ENCODE data around the gene CALD1.

The CALD1 gene

DNA sequence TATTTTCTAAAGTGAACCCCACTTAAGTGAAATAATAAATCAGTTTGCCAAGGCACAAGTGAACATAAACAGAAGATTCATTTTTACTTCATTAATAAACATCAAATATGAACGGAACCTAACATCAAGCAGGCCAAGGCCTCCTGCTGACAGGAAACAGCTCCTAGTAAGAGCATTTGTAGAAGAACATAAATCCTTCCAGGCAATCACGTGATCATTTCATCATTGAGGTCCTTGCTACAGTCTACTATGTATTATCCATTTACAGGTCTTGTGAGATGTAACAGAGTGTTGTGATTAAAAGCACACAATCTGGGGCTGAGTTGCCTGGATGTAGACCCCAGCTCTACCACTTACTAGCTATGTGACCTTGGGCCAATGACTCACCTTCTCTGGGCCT lies 70.6 kb downstream of the CALD1 start:
- no peaks in the 10 kb centered on the region for H3K27me3 Mint-ChIP-seq
- no peaks in the 10 kb centered on the region for H3K9me3 Mint-ChIP-seq
- peaks cover 40% of the 10 kb centered on the region for H3K4me1 Mint-ChIP-seq
- no peak overlapping the region for H3K27ac Mint-ChIP-seq
- H3K36me3 Mint-ChIP-seq = peaks cover 10% of the 10 kb centered on the region
- no peak overlapping the region for H3K4me3 Mint-ChIP-seq

DNA sequence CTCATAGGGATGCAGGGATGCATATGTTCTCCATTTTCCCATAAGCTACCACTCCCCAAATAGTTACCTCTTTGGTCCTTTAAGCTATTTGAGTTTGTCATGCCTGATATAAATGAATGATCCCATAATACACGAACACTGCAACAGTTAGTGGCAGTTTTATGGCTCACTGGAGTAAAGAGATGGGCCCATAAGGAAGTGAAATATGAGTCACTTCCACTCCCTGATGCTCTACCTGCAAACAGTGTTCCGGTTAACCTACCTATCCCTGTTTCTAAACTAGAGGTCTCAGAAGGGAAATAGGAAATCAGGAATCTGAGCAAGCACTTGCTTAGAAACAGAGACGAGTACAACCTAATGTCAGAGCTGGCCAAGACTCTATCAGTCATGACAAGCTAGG lies 71.7 kb downstream of the CALD1 start:
- Mint-ChIP-seq H3K36me3 (peaks cover 10% of the 10 kb centered on the region), H3K4me1 (peaks cover 41% of the 10 kb centered on the region), H3K4me3 (peak overlapping the region; percentile 8), H3K27me3 (no peaks in the 10 kb centered on the region), H3K27ac (no peak overlapping the region), H3K9me3 (no peaks in the 10 kb centered on the region)

DNA sequence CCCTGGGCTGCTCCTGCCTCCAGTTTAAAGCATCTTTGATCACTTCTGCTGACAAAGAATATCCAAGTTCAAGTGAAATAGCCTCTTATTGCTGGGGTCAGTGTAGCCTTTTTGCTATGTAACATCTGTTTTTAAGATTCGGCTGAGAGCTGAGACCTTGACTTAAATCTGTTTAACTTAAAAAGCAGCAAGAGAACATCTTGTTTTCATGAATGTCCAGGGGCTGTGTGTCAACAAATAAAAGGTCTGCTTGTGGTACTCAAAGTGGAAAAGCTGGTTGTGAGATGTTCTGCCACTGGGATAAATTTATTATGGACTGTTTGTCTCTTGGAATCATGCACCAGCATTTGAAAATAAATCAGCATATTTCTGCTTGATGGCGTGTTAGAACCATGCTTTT lies 73.2 kb downstream of the CALD1 start:
- peaks cover 5% of the 10 kb centered on the region for H3K36me3 Mint-ChIP-seq
- peaks cover 49% of the 10 kb centered on the region for H3K4me1 Mint-ChIP-seq
- H3K9me3 Mint-ChIP-seq = no peaks in the 10 kb centered on the region
- no peak overlapping the region for H3K4me3 Mint-ChIP-seq
- no peaks in the 10 kb centered on the region for H3K27me3 Mint-ChIP-seq
- H3K27ac Mint-ChIP-seq = no peak overlapping the region

DNA sequence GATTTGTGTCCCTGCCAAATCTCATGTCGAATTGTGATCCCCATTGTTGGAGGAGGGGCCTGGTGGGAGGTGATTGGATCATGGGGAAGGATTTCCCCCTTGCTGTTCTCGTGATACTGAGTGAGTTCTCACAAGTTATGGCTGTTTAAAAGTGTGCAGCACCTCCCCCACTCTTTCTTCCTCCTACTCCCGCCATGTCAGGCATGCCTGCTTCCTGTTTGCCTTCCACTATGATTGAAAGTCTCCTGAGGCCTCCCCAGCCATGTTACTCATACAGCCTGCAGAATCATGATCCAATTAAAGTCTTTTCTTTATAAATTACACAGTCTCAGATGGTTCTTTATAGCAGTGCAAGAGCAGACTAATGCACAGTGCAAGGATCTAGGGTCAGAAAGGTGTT lies 75.4 kb downstream of the CALD1 start:
- H3K4me1 Mint-ChIP-seq = peaks cover 52% of the 10 kb centered on the region
- H3K4me3 Mint-ChIP-seq = no peak overlapping the region
- peaks cover 12% of the 10 kb centered on the region for H3K36me3 Mint-ChIP-seq
- H3K9me3 Mint-ChIP-seq = no peaks in the 10 kb centered on the region
- no peaks in the 10 kb centered on the region for H3K27me3 Mint-ChIP-seq
- peak overlapping the region; percentile 15 for H3K27ac Mint-ChIP-seq

DNA sequence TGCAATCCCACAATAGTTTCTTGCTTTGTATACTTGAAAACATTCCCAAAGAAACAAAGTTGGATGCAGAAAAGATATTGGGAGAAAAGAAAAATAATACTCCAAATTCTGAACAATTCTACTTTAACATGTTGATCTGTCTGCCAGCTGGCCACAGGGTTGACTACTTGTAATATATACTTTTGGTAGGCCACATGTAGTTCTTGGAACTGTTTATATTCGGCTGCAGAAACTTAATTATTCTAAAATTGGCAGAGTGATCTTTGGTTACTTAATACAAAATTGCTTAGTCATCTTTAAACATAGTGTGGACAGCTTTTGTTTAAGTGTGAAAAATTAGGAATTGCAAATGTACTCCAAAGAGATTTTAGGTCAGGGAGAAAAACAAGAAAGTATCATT lies 76.0 kb downstream of the CALD1 start:
- Mint-ChIP-seq H3K4me3 (no peak overlapping the region), H3K27ac (peak overlapping the region; percentile 66), H3K36me3 (peaks cover 15% of the 10 kb centered on the region), H3K9me3 (no peaks in the 10 kb centered on the region), H3K27me3 (no peaks in the 10 kb centered on the region), H3K4me1 (peaks cover 49% of the 10 kb centered on the region)

DNA sequence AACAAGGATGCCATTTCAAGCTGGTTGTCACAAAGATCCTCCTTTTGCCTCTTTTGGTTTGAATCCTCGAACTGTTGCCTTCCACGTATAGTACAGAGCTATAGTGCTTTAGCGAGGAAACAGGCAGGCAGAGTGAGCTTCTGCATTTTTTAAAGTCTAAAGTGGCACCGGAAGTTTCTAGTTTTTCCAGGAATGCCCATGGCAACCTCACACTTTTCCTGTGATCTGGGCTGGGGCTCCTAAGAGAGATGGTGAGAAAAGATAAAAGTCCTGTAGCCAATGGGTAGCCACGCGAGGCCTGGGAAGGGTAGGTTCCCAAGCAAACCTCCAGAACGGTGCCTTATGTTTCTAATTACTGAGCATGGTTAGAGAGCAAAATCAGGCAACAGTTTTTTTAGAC lies 76.7 kb downstream of the CALD1 start:
- H3K36me3 Mint-ChIP-seq = peaks cover 19% of the 10 kb centered on the region
- H3K4me3 Mint-ChIP-seq = peak overlapping the region; percentile 54
- peak overlapping the region; percentile 66 for H3K27ac Mint-ChIP-seq
- H3K27me3 Mint-ChIP-seq = no peaks in the 10 kb centered on the region
- H3K4me1 Mint-ChIP-seq = peaks cover 49% of the 10 kb centered on the region
- H3K9me3 Mint-ChIP-seq = no peaks in the 10 kb centered on the region

DNA sequence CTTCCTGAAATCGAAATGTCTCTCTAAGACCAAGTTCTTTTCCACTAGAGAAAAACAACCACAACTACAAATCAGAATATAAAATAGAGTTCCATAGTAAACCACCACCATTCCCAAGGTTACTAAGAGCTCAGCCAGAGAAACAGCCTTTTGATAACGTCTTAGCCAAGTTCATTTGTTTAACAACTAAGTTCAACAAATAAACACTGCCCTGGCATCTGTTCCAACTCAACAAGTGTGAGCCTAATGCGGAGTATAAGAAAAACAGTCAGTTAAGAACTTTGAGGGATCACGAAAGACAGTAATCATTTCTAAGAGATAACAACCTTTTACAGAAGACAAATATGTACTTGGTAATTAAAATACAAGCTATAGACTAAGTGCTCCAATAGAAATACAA lies 77.3 kb downstream of the CALD1 start:
- H3K9me3 Mint-ChIP-seq = no peaks in the 10 kb centered on the region
- peaks cover 50% of the 10 kb centered on the region for H3K4me1 Mint-ChIP-seq
- peaks cover 23% of the 10 kb centered on the region for H3K36me3 Mint-ChIP-seq
- H3K4me3 Mint-ChIP-seq = no peak overlapping the region
- no peaks in the 10 kb centered on the region for H3K27me3 Mint-ChIP-seq
- H3K27ac Mint-ChIP-seq = peak overlapping the region; percentile 33

DNA sequence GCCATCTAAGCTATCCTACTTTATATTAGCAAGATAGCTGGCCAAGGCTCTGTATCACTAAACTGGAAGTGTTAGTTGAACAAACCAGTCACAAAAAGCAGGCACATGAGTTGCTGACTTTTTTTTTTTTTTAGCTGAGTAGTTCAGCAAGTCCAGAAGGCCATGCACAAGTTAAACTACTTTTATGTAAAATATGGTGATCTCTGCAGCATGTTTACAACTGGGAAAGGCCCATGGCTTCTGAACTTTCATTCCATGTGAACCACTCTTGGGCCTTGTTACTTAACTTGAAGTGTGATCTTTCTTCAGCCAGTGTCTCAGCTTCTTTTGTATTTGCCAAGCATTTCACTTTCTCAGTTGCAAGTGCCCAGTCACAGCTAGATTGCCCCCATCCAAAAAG lies 78.5 kb downstream of the CALD1 start:
- peaks cover 28% of the 10 kb centered on the region for H3K36me3 Mint-ChIP-seq

DNA sequence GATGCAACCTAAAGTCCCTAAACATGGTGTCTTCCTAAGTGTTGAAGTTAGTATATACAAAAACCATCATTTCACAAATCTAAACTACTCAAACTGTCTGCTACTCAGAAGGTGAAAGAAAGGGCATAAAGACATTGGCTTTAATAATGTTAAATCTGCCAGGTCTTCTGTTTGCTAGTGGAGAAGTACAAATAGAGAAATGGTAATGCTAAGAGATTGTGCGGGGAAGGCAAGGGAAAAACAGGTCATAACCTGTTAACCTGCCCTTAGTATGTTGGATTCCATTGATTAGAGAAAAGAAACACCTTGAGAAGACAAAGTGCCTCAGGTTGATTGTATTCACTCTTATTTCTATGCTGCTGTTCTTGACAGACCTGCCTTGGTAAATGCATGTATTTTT lies 80.3 kb downstream of the CALD1 start:
- Mint-ChIP-seq H3K36me3 (peaks cover 25% of the 10 kb centered on the region), H3K27me3 (no peaks in the 10 kb centered on the region), H3K27ac (peak overlapping the region; percentile 42), H3K9me3 (no peaks in the 10 kb centered on the region), H3K4me1 (peaks cover 65% of the 10 kb centered on the region), H3K4me3 (no peak overlapping the region)

More for the DNA sequence above, 78.5 kb downstream of the CALD1 start:
- H3K4me3 Mint-ChIP-seq = no peak overlapping the region
- H3K27ac Mint-ChIP-seq = no peak overlapping the region
- H3K9me3 Mint-ChIP-seq = no peaks in the 10 kb centered on the region
- H3K4me1 Mint-ChIP-seq = peaks cover 58% of the 10 kb centered on the region
- H3K27me3 Mint-ChIP-seq = no peaks in the 10 kb centered on the region

DNA sequence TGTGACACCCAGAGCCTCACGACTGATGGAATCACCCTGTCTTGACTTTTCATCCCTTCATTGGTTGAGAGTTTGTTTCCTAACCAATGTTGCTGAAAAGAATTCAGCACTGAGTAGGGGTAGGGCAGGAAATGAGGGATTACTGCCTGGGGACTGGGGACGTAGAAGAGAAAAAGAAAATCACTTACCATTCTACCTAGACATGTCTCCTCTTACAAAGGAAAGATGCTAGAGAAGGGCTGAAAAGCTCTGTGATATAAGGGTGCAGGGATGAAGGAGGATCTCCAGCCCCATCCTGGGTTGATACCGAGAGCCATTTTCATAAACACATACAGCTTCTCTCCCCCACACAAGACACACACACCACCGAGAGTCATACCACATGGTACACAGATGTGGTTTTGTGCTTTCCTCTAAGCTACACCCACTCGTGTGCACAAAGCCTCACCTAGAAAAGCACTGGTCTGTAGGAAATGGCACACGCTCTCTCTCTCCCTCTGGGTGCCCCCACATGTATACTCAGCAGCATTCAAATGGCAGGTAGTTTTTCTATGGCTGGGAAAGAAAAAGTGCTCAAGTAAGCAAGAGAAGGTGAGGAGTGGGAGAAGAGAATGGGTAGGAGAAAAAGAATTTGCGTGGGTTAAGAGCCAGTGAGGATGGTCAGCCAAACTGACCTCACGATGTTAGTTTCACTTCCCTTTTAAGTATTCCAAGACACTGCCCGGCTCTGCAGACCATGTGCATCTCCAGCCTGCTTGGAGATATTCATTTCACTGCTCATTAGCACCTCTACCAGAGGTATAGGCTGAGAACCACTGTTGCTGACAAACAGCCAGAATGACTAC lies 85.8 kb downstream of the CALD1 start:
- H3K27ac Mint-ChIP-seq = peak overlapping the region; percentile 36

DNA sequence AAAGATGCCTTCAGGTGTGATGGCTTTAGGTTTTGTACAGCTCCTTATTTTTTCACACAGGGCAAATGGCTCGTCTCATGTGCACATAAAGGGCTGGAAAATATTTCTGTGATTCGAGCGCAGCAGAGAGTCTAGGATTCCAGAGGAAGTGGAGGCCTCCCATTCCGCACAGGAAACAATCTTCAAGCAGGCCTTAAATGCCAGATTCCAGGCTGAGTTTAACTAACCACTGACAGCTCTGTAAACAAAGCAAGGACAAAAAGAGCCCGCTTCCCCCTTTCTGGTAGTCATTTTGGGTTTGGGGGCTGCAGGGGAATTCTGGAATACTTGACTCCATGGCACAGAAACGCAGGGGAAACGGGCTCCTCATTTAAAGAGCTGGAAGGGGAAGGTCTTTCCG lies 87.2 kb downstream of the CALD1 start:
- Mint-ChIP-seq H3K9me3 (no peaks in the 10 kb centered on the region), H3K36me3 (peaks cover 7% of the 10 kb centered on the region), H3K4me3 (no peak overlapping the region), H3K27ac (no peak overlapping the region), H3K27me3 (no peaks in the 10 kb centered on the region), H3K4me1 (peaks cover 63% of the 10 kb centered on the region)

More for the DNA sequence above, 85.8 kb downstream of the CALD1 start:
- no peaks in the 10 kb centered on the region for H3K27me3 Mint-ChIP-seq
- peaks cover 15% of the 10 kb centered on the region for H3K36me3 Mint-ChIP-seq
- H3K4me3 Mint-ChIP-seq = peak overlapping the region; percentile 83
- H3K9me3 Mint-ChIP-seq = no peaks in the 10 kb centered on the region
- peaks cover 65% of the 10 kb centered on the region for H3K4me1 Mint-ChIP-seq

DNA sequence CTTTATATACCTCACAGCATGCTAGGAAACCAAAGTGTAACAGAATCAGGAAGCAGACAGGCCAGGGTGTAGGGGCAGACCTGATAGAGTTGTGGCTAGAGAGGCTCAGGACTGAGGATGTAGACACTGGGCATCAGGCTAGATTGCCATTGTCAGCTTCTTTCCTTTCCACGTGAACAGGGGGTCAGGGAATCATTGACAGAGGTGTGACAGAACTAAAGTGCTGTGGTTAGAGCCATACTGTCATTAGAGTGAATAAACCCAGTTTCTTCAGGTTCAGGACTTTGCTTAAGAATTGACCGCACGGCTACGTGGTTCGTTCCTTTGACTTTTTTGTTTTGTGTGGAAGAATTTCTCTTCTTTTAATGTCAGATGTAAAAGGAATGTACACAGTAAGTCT lies 90.7 kb downstream of the CALD1 start:
- H3K27ac Mint-ChIP-seq = no peak overlapping the region
- H3K36me3 Mint-ChIP-seq = no peaks in the 10 kb centered on the region
- H3K9me3 Mint-ChIP-seq = no peaks in the 10 kb centered on the region
- no peak overlapping the region for H3K4me3 Mint-ChIP-seq
- H3K4me1 Mint-ChIP-seq = peaks cover 47% of the 10 kb centered on the region
- no peaks in the 10 kb centered on the region for H3K27me3 Mint-ChIP-seq

DNA sequence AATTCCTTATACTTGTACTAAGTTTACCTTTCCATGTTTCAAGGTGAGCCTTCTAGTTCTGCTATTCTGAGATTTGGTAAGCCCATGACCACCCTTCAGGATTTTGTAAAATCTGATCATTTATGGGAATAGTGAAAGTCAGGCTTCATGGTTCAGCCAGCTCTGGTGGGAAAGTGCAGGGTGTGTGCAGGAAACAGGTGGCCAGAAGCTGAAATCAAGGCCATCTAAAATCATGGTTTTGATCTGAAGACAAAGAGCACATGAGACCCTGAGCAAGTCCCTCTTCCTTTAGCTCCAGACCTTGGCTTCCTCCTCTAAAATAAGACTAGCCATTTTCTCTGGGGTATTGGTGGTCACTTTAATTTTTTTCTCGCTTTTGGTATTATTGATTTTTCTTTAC lies 91.3 kb downstream of the CALD1 start:
- Mint-ChIP-seq H3K9me3 (no peaks in the 10 kb centered on the region), H3K4me1 (peaks cover 40% of the 10 kb centered on the region), H3K27ac (peak overlapping the region; percentile 25), H3K36me3 (no peaks in the 10 kb centered on the region), H3K27me3 (no peaks in the 10 kb centered on the region), H3K4me3 (no peak overlapping the region)

DNA sequence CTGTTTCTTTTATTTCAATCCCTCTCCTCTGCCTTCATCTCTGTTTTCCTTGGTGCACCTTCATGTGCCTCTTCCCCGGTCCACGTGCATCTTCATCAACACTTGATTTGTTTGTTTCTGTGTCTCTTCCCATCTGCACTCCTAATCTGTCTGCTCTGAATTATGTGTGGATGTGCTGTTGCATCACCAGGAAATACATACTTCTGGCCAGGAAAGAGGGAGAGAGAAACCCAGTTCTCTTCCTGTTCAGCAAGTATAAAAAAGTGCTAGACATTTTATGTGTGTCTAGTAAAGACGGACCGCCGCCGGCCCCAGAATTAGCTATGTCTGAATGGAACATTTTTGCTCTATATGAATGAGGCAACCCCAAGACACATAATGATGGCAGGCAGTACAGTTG lies 93.8 kb downstream of the CALD1 start:
- H3K4me3 Mint-ChIP-seq = no peak overlapping the region
- no peaks in the 10 kb centered on the region for H3K27me3 Mint-ChIP-seq
- no peaks in the 10 kb centered on the region for H3K36me3 Mint-ChIP-seq
- peaks cover 33% of the 10 kb centered on the region for H3K4me1 Mint-ChIP-seq
- no peaks in the 10 kb centered on the region for H3K9me3 Mint-ChIP-seq
- no peak overlapping the region for H3K27ac Mint-ChIP-seq

DNA sequence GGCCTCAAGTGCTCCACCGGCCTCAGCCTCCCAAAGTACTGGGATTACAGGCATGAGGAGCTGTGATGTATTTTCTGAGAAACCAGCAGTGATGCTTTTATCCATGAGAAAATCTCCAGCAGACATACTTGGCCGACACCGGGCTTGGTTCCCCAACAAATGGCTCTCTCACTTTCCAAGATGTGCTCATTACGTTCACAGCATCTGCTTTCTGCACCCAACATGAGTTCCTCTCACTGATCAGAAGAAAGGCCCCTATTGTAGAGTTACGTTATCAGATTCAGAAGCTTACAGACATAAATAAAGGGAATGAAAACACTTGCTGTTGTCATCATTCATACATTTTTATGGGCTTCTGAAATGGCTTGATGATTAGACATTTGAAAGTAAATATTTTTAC lies 95.0 kb downstream of the CALD1 start:
- H3K9me3 Mint-ChIP-seq = no peaks in the 10 kb centered on the region
- no peak overlapping the region for H3K4me3 Mint-ChIP-seq
- no peaks in the 10 kb centered on the region for H3K27me3 Mint-ChIP-seq
- H3K36me3 Mint-ChIP-seq = no peaks in the 10 kb centered on the region
- no peak overlapping the region for H3K27ac Mint-ChIP-seq
- peaks cover 26% of the 10 kb centered on the region for H3K4me1 Mint-ChIP-seq

DNA sequence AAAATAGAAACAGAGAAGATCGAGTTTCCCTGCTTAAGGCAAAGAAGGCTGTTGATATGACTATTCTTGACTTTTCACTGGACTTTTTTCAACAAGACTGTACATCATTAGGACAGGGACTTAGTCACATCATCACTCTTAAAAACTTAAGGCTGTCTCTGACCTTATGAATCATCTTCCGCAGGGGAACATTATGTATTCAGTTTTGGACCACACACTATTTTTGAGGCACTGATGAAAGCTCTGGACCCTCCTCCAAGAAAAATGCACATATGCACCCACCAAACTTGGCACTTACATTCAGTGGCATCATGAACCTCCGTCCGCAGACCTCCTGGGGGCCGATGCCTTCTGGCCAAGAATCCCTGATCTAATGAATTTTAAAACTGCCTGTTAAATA lies 96.4 kb downstream of the CALD1 start:
- no peaks in the 10 kb centered on the region for H3K27me3 Mint-ChIP-seq
- no peaks in the 10 kb centered on the region for H3K36me3 Mint-ChIP-seq
- H3K9me3 Mint-ChIP-seq = no peaks in the 10 kb centered on the region
- H3K27ac Mint-ChIP-seq = no peak overlapping the region
- H3K4me3 Mint-ChIP-seq = no peak overlapping the region
- peaks cover 13% of the 10 kb centered on the region for H3K4me1 Mint-ChIP-seq

All from activated naive CD4-positive, alpha-beta T cell treated with anti-CD3 and anti-CD28 coated beads, Interleukin-2, amount 50 U/mL, for 24 hours (primary cell).